Karpas-422 (cell line): Measurements from ENCODE around the gene SF3B4. TPM values are rescaled to one million over a fixed set of nuclear protein-coding genes. Genes with fewer than 3 reads are reported as not detected.

Source experiments
- total RNA-seq: library from RNA; depleted of rRNA; stranded (reverse); fragments of >200 nt; shearing (Covaris generic); gene quantifications from 2 replicates; pipeline ENCODE4 v1.2.3, GENCODE V29; 2014; ENCODE audit warnings: low replicate concordance; rRNA removed

SF3B4 gene
- total RNA-seq, 1 experiment from 2014 or later: 18.8 TPM

Other genes with a start within 250 kb of the SF3B4 start
- not detected in 2 replicates for gene FCGR1A, start 145.1 kb downstream of the SF3B4 start, total RNA-seq
- 0.47 and 1.2 TPM in 2 replicates for gene BOLA1, start 28.2 kb downstream of the SF3B4 start, total RNA-seq
- gene SV2A, start 10.0 kb downstream of the SF3B4 start, total RNA-seq: not detected in 2 replicates
- not detected in 2 replicates for gene MTMR11, start 9.1 kb upstream of the SF3B4 start, total RNA-seq
- 2.4 and 3.6 TPM in 2 replicates for gene OTUD7B, start 82.9 kb upstream of the SF3B4 start, total RNA-seq
- 24.9 and 39.0 TPM in 2 replicates for gene VPS45, start 140.0 kb upstream of the SF3B4 start, total RNA-seq
- 1.6 and 3.8 TPM in 2 replicates for gene PLEKHO1, start 222.1 kb upstream of the SF3B4 start, total RNA-seq